ENCODE data around the gene OAS2. TPM values are rescaled to one million over a fixed set of nuclear protein-coding genes. Genes with fewer than 3 reads are reported as not detected.

OAS2 gene
- total and polyA plus RNA-seq, 8 donors, result 0.79 to 3.9 (median 1.2) TPM

- H3K27ac ChIP-seq, result no peak overlapping the region
- WGBS, 2 donors, result 94 to 100% methylated on average over 1 of the region's 1 CpG
- no peak overlapping the region for H3K4me3 ChIP-seq
- peaks cover 0 to 10% (median 6%) of the 10 kb centered on the region in 3 donors for H3K4me1 ChIP-seq
- DNase-seq (no peak), ATAC-seq (no peak), FAIRE-seq (no peak)
- no peak for TF ChIP-seq CTCF (IDR thresholded peaks at IDR 0.05)
- no peaks in the 10 kb centered on the region for H3K27me3 ChIP-seq
- intact Hi-C loops (cut with DNase I), result no loop called here
- H3K36me3 ChIP-seq, result no peaks in the 10 kb centered on the region
- H3K9me3 ChIP-seq, result no peaks in the 10 kb centered on the region
Observed at GRCh38 chr12:112942572-112942971, 35.7 kb upstream of the OAS2 start.

GRCh38 chr12:112944024-112944690 is 34.2 kb upstream of the OAS2 start:
- FAIRE-seq (no peak), ATAC-seq (no peak), DNase-seq (no peak)
- Histone ChIP-seq H3K27me3 (no peaks in the 10 kb centered on the region), H3K27ac (no peak overlapping the region), H3K36me3 (no peaks in the 10 kb centered on the region), H3K4me3 (no peak overlapping the region), H3K4me1 (peaks cover 0 to 6% (median 1%) of the 10 kb centered on the region in 3 donors), H3K9me3 (no peaks in the 10 kb centered on the region)
- intact Hi-C loops (cut with DNase I), result no loop called here
- 96 to 97% methylated on average over 15 of the region's 15 CpGs for WGBS, 2 donors
- TF ChIP-seq CTCF (IDR thresholded peaks at IDR 0.05), result no peak

- FAIRE-seq (no peak), ATAC-seq (no peak), DNase-seq (no peak)
- no peak overlapping the region for H3K27ac ChIP-seq
- no peaks in the 10 kb centered on the region for H3K4me1 ChIP-seq
- 94 to 98% methylated on average over 4 of the region's 4 CpGs for whole genome bisulfite sequencing, 2 donors
- H3K36me3 ChIP-seq, result no peaks in the 10 kb centered on the region
- H3K9me3 ChIP-seq, result no peaks in the 10 kb centered on the region
- no peaks in the 10 kb centered on the region for H3K27me3 ChIP-seq
- no peak overlapping the region for H3K4me3 ChIP-seq
- TF ChIP-seq CTCF (IDR thresholded peaks at IDR 0.05), result no peak
- intact Hi-C loops (cut with DNase I), result no loop called here
Observed at GRCh38 chr12:112945515-112945914, 32.8 kb upstream of the OAS2 start.

GRCh38 chr12:112946236-112947000 is 31.9 kb upstream of the OAS2 start:
- no peaks in the 10 kb centered on the region for H3K27me3 ChIP-seq
- WGBS, 2 donors, result 90% methylated on average over 13 to 14 of the region's 14 CpGs
- no peaks in the 10 kb centered on the region for H3K9me3 ChIP-seq
- H3K4me1 ChIP-seq, result no peaks in the 10 kb centered on the region
- H3K27ac ChIP-seq, result no peak overlapping the region
- FAIRE-seq, result no peak
- no peak for ATAC-seq
- H3K36me3 ChIP-seq, result peaks cover 0 to 7% (median 0%) of the 10 kb centered on the region in 3 donors
- intact Hi-C loops (cut with DNase I), result no loop called here
- no peak overlapping the region for H3K4me3 ChIP-seq
- no peak for TF ChIP-seq CTCF (IDR thresholded peaks at IDR 0.05)
- DNase-seq, result no peak

GRCh38 chr12:112947314-112947713 is 31.0 kb upstream of the OAS2 start:
- Histone ChIP-seq H3K4me3 (no peak overlapping the region), H3K27me3 (no peaks in the 10 kb centered on the region), H3K9me3 (no peaks in the 10 kb centered on the region), H3K27ac (no peak overlapping the region), H3K4me1 (no peaks in the 10 kb centered on the region), H3K36me3 (peaks cover 0 to 7% (median 0%) of the 10 kb centered on the region in 3 donors)
- intact Hi-C loops (cut with DNase I), result no loop called here
- DNase-seq (no peak), ATAC-seq (no peak), FAIRE-seq (no peak)
- WGBS, 2 donors, result 40 to 50% methylated on average over 1 of the region's 1 CpG
- TF ChIP-seq CTCF (IDR thresholded peaks at IDR 0.05), result no peak

Measured in pancreas (tissue), 10 donors.